ENCODE measurements around the gene RGL2. TPM values are rescaled to one million over a fixed set of nuclear protein-coding genes. Genes with fewer than 3 reads are reported as not detected.

The RGL2 gene
- total and polyA plus RNA-seq, 2 donors: 44.0 to 77.5 TPM

DNA sequence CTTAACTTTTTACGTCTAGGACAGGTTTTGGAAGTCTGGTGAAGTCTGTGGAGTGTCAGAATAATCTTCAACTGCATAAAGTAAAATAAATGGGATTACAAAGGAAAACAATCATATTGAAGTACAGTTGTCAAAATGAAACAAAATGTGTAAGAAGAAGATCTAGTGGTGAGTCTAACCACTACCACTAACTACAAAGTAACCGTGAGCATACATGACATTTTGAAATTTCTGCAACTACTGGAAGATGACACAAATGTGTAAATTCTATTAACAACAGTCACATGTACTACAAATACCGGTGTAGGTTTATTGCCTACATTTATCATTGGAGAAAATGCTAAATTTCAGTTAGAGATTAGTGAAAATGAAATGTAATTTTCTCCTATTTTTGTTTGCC is 56.8 kb downstream of the RGL2 start:
- 50% methylated on average over 3 of the region's 3 CpGs for WGBS
- H3K36me3 ChIP-seq (ENCODE audit: insufficient read depth): no peaks in the 10 kb centered on the region
- no peak overlapping the region for H3K4me3 ChIP-seq (ENCODE audit: low read depth, low read length)
- DNase-seq (ENCODE audit: extremely low spot score): no peak
- H3K27ac ChIP-seq (ENCODE audit: low read depth): no peak overlapping the region
- H3K4me1 ChIP-seq (ENCODE audit: insufficient read depth): no peaks in the 10 kb centered on the region

Other genes with a start within 250 kb of the RGL2 start
- gene HLA-DPA1, start 225.3 kb downstream of the RGL2 start, total RNA-seq: 25.4 TPM
- gene HLA-DPA1, start 225.3 kb downstream of the RGL2 start, polyA plus RNA-seq: 51.6 TPM
- gene HLA-DPB1, start 223.0 kb downstream of the RGL2 start, total RNA-seq: 16.4 TPM
- gene HLA-DPB1, start 223.0 kb downstream of the RGL2 start, polyA plus RNA-seq: 74.7 TPM
- 1.3 TPM for gene COL11A2, start 106.5 kb downstream of the RGL2 start, total RNA-seq
- 0.30 TPM for gene COL11A2, start 106.5 kb downstream of the RGL2 start, polyA plus RNA-seq
- 21.4 TPM for gene RXRB, start 98.3 kb downstream of the RGL2 start, total RNA-seq
- 41.6 TPM for gene RXRB, start 98.3 kb downstream of the RGL2 start, polyA plus RNA-seq
- 60.0 TPM for gene SLC39A7, start 98.1 kb downstream of the RGL2 start, total RNA-seq
- gene SLC39A7, start 98.1 kb downstream of the RGL2 start, polyA plus RNA-seq: 77.1 TPM
- 7.6 TPM for gene HSD17B8, start 94.3 kb downstream of the RGL2 start, total RNA-seq
- gene HSD17B8, start 94.3 kb downstream of the RGL2 start, polyA plus RNA-seq: 17.3 TPM
- 19.1 TPM for gene RING1, start 90.4 kb downstream of the RGL2 start, total RNA-seq
- 48.3 TPM for gene RING1, start 90.4 kb downstream of the RGL2 start, polyA plus RNA-seq
- 32.4 TPM for gene VPS52, start 27.1 kb downstream of the RGL2 start, total RNA-seq
- 45.3 TPM for gene VPS52, start 27.1 kb downstream of the RGL2 start, polyA plus RNA-seq
- gene RPS18, start 26.9 kb downstream of the RGL2 start, total RNA-seq: 3,033 TPM
- 4,357 TPM for gene RPS18, start 26.9 kb downstream of the RGL2 start, polyA plus RNA-seq
- 8.0 TPM for gene B3GALT4, start 21.8 kb downstream of the RGL2 start, total RNA-seq
- gene B3GALT4, start 21.8 kb downstream of the RGL2 start, polyA plus RNA-seq: 19.3 TPM
- gene WDR46, start 9.7 kb downstream of the RGL2 start, total RNA-seq: 29.7 TPM
- 40.2 TPM for gene WDR46, start 9.7 kb downstream of the RGL2 start, polyA plus RNA-seq
- gene PFDN6, start 9.3 kb downstream of the RGL2 start, total RNA-seq: 24.3 TPM
- gene PFDN6, start 9.3 kb downstream of the RGL2 start, polyA plus RNA-seq: 104 TPM
- gene TAPBP, start 15.1 kb upstream of the RGL2 start, total RNA-seq: 43.0 TPM
- 48.8 TPM for gene TAPBP, start 15.1 kb upstream of the RGL2 start, polyA plus RNA-seq
- gene ZBTB22, start 18.8 kb upstream of the RGL2 start, total RNA-seq: 15.8 TPM
- 21.4 TPM for gene ZBTB22, start 18.8 kb upstream of the RGL2 start, polyA plus RNA-seq
- 15.3 TPM for gene DAXX, start 24.0 kb upstream of the RGL2 start, total RNA-seq
- gene DAXX, start 24.0 kb upstream of the RGL2 start, polyA plus RNA-seq: 36.7 TPM
- gene KIFC1, start 92.9 kb upstream of the RGL2 start, total RNA-seq: 7.5 TPM
- gene KIFC1, start 92.9 kb upstream of the RGL2 start, polyA plus RNA-seq: 1.2 TPM
- gene PHF1, start 112.1 kb upstream of the RGL2 start, total RNA-seq: 16.4 TPM
- 79.4 TPM for gene PHF1, start 112.1 kb upstream of the RGL2 start, polyA plus RNA-seq
- 62.5 TPM for gene CUTA, start 119.2 kb upstream of the RGL2 start, total RNA-seq
- gene CUTA, start 119.2 kb upstream of the RGL2 start, polyA plus RNA-seq: 192 TPM
- gene SYNGAP1, start 121.1 kb upstream of the RGL2 start, total RNA-seq: 9.8 TPM
- 19.6 TPM for gene SYNGAP1, start 121.1 kb upstream of the RGL2 start, polyA plus RNA-seq
- 7.8 TPM for gene ZBTB9, start 155.6 kb upstream of the RGL2 start, total RNA-seq
- 5.0 TPM for gene ZBTB9, start 155.6 kb upstream of the RGL2 start, polyA plus RNA-seq

Measured in urinary bladder (tissue), 4 donors.